HepG2 (cell line): ENCODE data around the gene NAALAD2. TPM values are rescaled to one million over a fixed set of nuclear protein-coding genes. Genes with fewer than 3 reads are reported as not detected.

Experiments used
- ATF2 ChIP-seq: sonication (generic); formaldehyde crosslinking; IDR thresholded peaks from 2 replicates; pipeline ENCODE4 v1.4.0; 2020; ENCODE audit warnings: missing genetic modification reagents
- HNF1A ChIP-seq, 2 experiments: sonication (generic) in 1 of 2; formaldehyde crosslinking in 1 of 2; IDR thresholded peaks; 2 replicates each; pipeline versions ENCODE4 v1.4.0 to v1.6.1; 2016 to 2020; ENCODE audit warnings: borderline replicate concordance in 1 of 2, low read depth in 1 of 2, mild to moderate bottlenecking in 1 of 2, missing genetic modification reagents in 1 of 2
- KDM4B ChIP-seq: sonication (generic); formaldehyde crosslinking; IDR thresholded peaks from 2 replicates; pipeline ENCODE4 v1.4.0; 2020; ENCODE audit warnings: missing genetic modification reagents
- KDM5B ChIP-seq: sonication (generic); formaldehyde crosslinking; IDR thresholded peaks from 2 replicates; pipeline ENCODE4 v1.4.0; 2020; ENCODE audit warnings: missing genetic modification reagents, mild to moderate bottlenecking, borderline replicate concordance
- THRA ChIP-seq: sonication (generic); formaldehyde crosslinking; IDR thresholded peaks from 2 replicates; pipeline ENCODE4 v1.4.0; 2020; ENCODE audit warnings: missing genetic modification reagents, borderline replicate concordance
- ZMYM3 ChIP-seq: sonication (generic); formaldehyde crosslinking; IDR thresholded peaks from 2 replicates; pipeline ENCODE4 v1.5.1; 2020; ENCODE audit warnings: mild to moderate bottlenecking, missing genetic modification reagents
- ZZZ3 ChIP-seq: sonication (generic); formaldehyde crosslinking; IDR thresholded peaks from 2 replicates; pipeline ENCODE4 v1.4.0; 2020; ENCODE audit warnings: missing genetic modification reagents, mild to moderate bottlenecking, borderline replicate concordance
- polyA plus RNA-seq, 8 experiments: library from polyadenylated mRNA; depleted of rRNA in 3 of 8; stranded (reverse) in 7 of 8; unstranded in 1 of 8; fragments of >200 nt; fragmentation: Illumina TruSeq in 4 of 8; extraction: Trizol in 4 of 8; gene quantifications; 2 replicates each; pipeline versions ENCODE4 v1.2.1 to v1.2.3, GENCODE V29; 2011 to 2016; ENCODE audit warnings: low read depth in 4 of 8, missing spikeins in 1 of 8, mixed read lengths in 1 of 8; ENCODE audit not compliant: insufficient read depth in 1 of 8
- total RNA-seq, 5 experiments: library from RNA; depleted of rRNA; stranded (reverse); fragments of >200 nt; fragmentation: Illumina TruSeq; extraction: Trizol; gene quantifications; 2 replicates each; pipeline ENCODE4 v1.2.3, GENCODE V29; 2016; ENCODE audit warnings: low read depth in 1 of 5

NAALAD2 gene
- total and polyA plus RNA-seq, 2 of the 13 experiments (the other 11 are each of a cell fraction or from before 2014, with no cell fraction given), result 8.0 to 8.9 TPM

GRCh38 chr11:90234977-90235376 lies 100.5 kb downstream of the NAALAD2 start (continued):
- no peak for TF ChIP-seq THRA (CRISPR knock-in tag)
- no peak for TF ChIP-seq HNF1A (IDR thresholded peaks at IDR 0.05; ENCODE audit: low read depth)
- no peak for TF ChIP-seq HNF1A (CRISPR knock-in tag; IDR thresholded peaks at IDR 0.05; ENCODE audit: borderline replicate concordance)
- TF ChIP-seq ZMYM3 (CRISPR knock-in tag), result no peak
- no peak for TF ChIP-seq KDM4B (CRISPR knock-in tag)
- TF ChIP-seq ZZZ3 (CRISPR knock-in tag), result no peak
- no peak for TF ChIP-seq KDM5B (CRISPR knock-in tag)
- TF ChIP-seq ATF2, result no peak
